Measurements from ENCODE around the gene JPH4. TPM values are rescaled to one million over a fixed set of nuclear protein-coding genes. Genes with fewer than 3 reads are reported as not detected.

Gene JPH4
- total and polyA plus RNA-seq, 12 donors, result 0.42 to 35.8 (median 4.7) TPM

- Histone ChIP-seq H3K4me1 (replicated peaks in 1 of 2) (peaks cover 0 to 12% of the 10 kb centered on the region in 2 donors), H3K27ac (no peak overlapping the region), H3K27me3 (no peaks in the 10 kb centered on the region), H3K9me3 (replicated peaks in 1 of 3) (no peaks in the 10 kb centered on the region), H3K36me3 (replicated peaks in 1 of 2) (no peaks in the 10 kb centered on the region), H3K4me3 (no peak overlapping the region)
- WGBS, 4 donors, result 87 to 92% (median 89%) methylated on average over 1 to 2 of the region's 2 CpGs
- TF ChIP-seq POLR2A (IDR thresholded peaks at IDR 0.05) (no peak), CTCF (IDR thresholded peaks at IDR 0.05) (no peak)
- intact Hi-C loops (cut with DNase I), result no loop called here
- DNase-seq, result no peak
These were observed 24.5 kb upstream of the JPH4 start for GRCh38 chr14:23603103-23603502.

- peaks cover 0 to 12% of the 10 kb centered on the region in 2 donors for H3K4me1 ChIP-seq (replicated peaks in 1 of 2)
- H3K27ac ChIP-seq, result no peak overlapping the region
- WGBS, 4 donors, result 63 to 69% (median 65%) methylated on average over 12 of the region's 12 CpGs
- H3K36me3 ChIP-seq (replicated peaks in 1 of 2), result no peaks in the 10 kb centered on the region
- H3K4me3 ChIP-seq, result no peak overlapping the region
- peak in 5 of 7 donors; percentile 25 to 42 (median 32) for DNase-seq
- no peaks in the 10 kb centered on the region for H3K9me3 ChIP-seq (replicated peaks in 1 of 3)
- TF ChIP-seq POLR2A (IDR thresholded peaks at IDR 0.05) (no peak), CTCF (IDR thresholded peaks at IDR 0.05) (no peak)
- intact Hi-C loops (cut with DNase I), result no loop called here
- H3K27me3 ChIP-seq, result no peaks in the 10 kb centered on the region
These were observed 23.8 kb upstream of the JPH4 start for GRCh38 chr14:23602181-23603095.

GRCh38 chr14:23601845-23602180 lies 23.2 kb upstream of the JPH4 start:
- peaks cover 0 to 12% of the 10 kb centered on the region in 2 donors for H3K4me1 ChIP-seq (replicated peaks in 1 of 2)
- TF ChIP-seq POLR2A (IDR thresholded peaks at IDR 0.05), result no peak
- no peak for TF ChIP-seq CTCF (IDR thresholded peaks at IDR 0.05)
- no peak overlapping the region for H3K27ac ChIP-seq
- no peak for DNase-seq
- no peaks in the 10 kb centered on the region for H3K27me3 ChIP-seq
- H3K9me3 ChIP-seq (replicated peaks in 1 of 3), result no peaks in the 10 kb centered on the region
- intact Hi-C loops (cut with DNase I), result no loop called here
- H3K4me3 ChIP-seq, result no peak overlapping the region
- 20 to 40% (median 33%) methylated on average over 1 of the region's 1 CpG; no CpG with 5 or more reads in 1 of the 4 donors for WGBS, 4 donors
- H3K36me3 ChIP-seq (replicated peaks in 1 of 2), result no peaks in the 10 kb centered on the region

- H3K27ac ChIP-seq, result no peak overlapping the region
- no peaks in the 10 kb centered on the region for H3K27me3 ChIP-seq
- intact Hi-C loops (cut with DNase I), result no loop called here
- no peak overlapping the region for H3K4me3 ChIP-seq
- TF ChIP-seq CTCF (IDR thresholded peaks at IDR 0.05), result no peak
- no peak for TF ChIP-seq POLR2A (IDR thresholded peaks at IDR 0.05)
- peaks cover 0 to 12% of the 10 kb centered on the region in 2 donors for H3K4me1 ChIP-seq (replicated peaks in 1 of 2)
- H3K9me3 ChIP-seq (replicated peaks in 1 of 3), result no peaks in the 10 kb centered on the region
- no peaks in the 10 kb centered on the region for H3K36me3 ChIP-seq (replicated peaks in 1 of 2)
- no peak for DNase-seq
These were observed 22.8 kb upstream of the JPH4 start for GRCh38 chr14:23601424-23601823.
